HG03342 (cell line): ENCODE results near the gene LMO4.

Experiments used
- ATAC-seq: cut with Tn5 transposase; IDR thresholded peaks from one replicate; pipeline ENCODE4 v1.9.1; 2021; ENCODE audit warnings: mild to moderate bottlenecking, moderate library complexity; ENCODE audit not compliant: unreplicated experiment

Gene LMO4

GRCh38 chr1:87356591-87356990 is 27.9 kb downstream of the LMO4 start:
- ATAC-seq: no peak

GRCh38 chr1:87358219-87358618 is 29.5 kb downstream of the LMO4 start:
- no peak for ATAC-seq

- no peak for ATAC-seq
These were observed 30.9 kb downstream of the LMO4 start for GRCh38 chr1:87359586-87359985.

GRCh38 chr1:87362063-87362833 is 33.6 kb downstream of the LMO4 start:
- ATAC-seq: no peak

- no peak for ATAC-seq
These were observed 34.2 kb downstream of the LMO4 start for GRCh38 chr1:87362834-87363426.

- no peak for ATAC-seq
These were observed 38.9 kb downstream of the LMO4 start for GRCh38 chr1:87367549-87367948.

GRCh38 chr1:87368907-87369306 is 40.2 kb downstream of the LMO4 start:
- no peak for ATAC-seq

- no peak for ATAC-seq
These were observed 41.2 kb downstream of the LMO4 start for GRCh38 chr1:87369736-87370478.

- no peak for ATAC-seq
These were observed 41.9 kb downstream of the LMO4 start for GRCh38 chr1:87370544-87370943.

GRCh38 chr1:87379306-87379705 is 50.6 kb downstream of the LMO4 start:
- no peak for ATAC-seq

- ATAC-seq: no peak
These were observed 57.6 kb downstream of the LMO4 start for GRCh38 chr1:87386217-87386790.

GRCh38 chr1:87388411-87388810 is 59.7 kb downstream of the LMO4 start:
- ATAC-seq: no peak

GRCh38 chr1:87389011-87389410 is 60.3 kb downstream of the LMO4 start:
- no peak for ATAC-seq

GRCh38 chr1:87389546-87389945 is 60.9 kb downstream of the LMO4 start:
- ATAC-seq: no peak

GRCh38 chr1:87392248-87393192 is 63.8 kb downstream of the LMO4 start:
- no peak for ATAC-seq

- ATAC-seq: no peak
These were observed 64.9 kb downstream of the LMO4 start for GRCh38 chr1:87393445-87394085.

- no peak for ATAC-seq
These were observed 65.8 kb downstream of the LMO4 start for GRCh38 chr1:87394513-87394912.

GRCh38 chr1:87394982-87395381 is 66.3 kb downstream of the LMO4 start:
- no peak for ATAC-seq
